Fibroblast of pulmonary artery (primary cell): Measurements from ENCODE around the gene HMGN2.
A peak's percentile ranks its signal among the peaks of the same experiment; 100 is the strongest.

ENCODE experiments used
- DNase-seq: peaks from one replicate; pipeline ENCODE4 v3.0.0-alpha.2; 2010; ENCODE audit warnings: low read depth
- H3K4me3 ChIP-seq: replicated peaks from 2 replicates; pipeline ENCODE4 v1.5.1; 2011; ENCODE audit warnings: low read depth, mild to moderate bottlenecking, control low read depth, low read length, moderate library complexity
- TF ChIP-seq, protein P1 (sequence below): IDR thresholded peaks from 2 replicates; pipeline ENCODE4 v1.5.1; 2011; ENCODE audit warnings: mild to moderate bottlenecking, control low read depth, low read length, inconsistent platforms; ENCODE audit errors: missing control alignments

Gene HMGN2

DNA sequence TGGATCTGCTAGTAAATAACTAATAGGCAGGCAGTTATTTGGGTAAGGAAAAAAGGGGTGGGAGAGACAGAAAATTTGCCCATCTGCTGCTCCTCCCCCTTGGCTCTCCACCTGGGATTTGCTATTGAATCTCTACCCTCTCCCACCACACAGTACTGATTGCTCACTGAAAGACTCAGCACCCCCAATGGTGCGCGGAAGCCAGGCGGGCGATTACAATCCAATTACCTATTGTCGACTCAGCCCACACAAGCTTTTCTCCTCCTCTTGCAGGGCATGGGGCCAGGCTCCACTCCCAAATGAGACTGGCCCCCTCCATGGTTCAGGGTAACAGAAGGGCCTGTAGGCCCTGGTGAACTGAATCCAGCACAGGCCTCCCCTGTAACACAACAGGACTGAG is 2.7 kb upstream of the HMGN2 start:
- DNase-seq, result no peak
- TF ChIP-seq, protein P1, sequence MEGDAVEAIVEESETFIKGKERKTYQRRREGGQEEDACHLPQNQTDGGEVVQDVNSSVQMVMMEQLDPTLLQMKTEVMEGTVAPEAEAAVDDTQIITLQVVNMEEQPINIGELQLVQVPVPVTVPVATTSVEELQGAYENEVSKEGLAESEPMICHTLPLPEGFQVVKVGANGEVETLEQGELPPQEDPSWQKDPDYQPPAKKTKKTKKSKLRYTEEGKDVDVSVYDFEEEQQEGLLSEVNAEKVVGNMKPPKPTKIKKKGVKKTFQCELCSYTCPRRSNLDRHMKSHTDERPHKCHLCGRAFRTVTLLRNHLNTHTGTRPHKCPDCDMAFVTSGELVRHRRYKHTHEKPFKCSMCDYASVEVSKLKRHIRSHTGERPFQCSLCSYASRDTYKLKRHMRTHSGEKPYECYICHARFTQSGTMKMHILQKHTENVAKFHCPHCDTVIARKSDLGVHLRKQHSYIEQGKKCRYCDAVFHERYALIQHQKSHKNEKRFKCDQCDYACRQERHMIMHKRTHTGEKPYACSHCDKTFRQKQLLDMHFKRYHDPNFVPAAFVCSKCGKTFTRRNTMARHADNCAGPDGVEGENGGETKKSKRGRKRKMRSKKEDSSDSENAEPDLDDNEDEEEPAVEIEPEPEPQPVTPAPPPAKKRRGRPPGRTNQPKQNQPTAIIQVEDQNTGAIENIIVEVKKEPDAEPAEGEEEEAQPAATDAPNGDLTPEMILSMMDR, result no peak
- no peak overlapping the region for H3K4me3 ChIP-seq

DNA sequence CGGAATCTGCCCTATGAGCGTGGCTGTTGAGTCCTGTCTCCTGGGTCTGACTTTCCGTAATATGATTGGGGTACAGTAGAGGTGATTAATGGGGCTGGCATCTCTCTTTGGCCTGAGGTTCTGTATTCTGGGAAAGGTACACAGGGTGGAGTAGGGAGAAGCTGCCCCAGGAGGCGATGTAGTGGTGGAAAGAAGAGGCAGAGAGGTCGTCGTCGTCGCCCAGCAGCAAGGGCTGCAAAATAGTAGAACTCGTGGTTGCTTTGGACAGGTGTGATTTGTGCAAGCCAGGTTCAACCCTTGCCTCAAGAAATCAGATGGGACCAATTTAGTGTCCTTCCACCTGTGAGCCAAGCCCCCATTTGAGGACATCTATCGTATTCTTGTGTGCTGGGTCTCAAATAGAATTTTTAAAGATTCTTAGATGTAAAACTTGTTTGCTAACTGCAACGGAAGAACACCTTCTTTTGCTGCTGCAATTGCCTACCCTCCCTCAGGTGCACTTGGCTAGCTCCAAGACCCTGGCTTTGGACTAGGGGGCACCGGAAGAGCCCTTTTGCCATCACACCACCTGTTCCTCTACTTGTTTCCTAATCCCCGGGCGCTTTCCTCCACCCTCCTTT is 1.3 kb upstream of the HMGN2 start:
- no peak for DNase-seq
- TF ChIP-seq, protein P1, result no peak
- H3K4me3 ChIP-seq, result peak overlapping the region; percentile 70

- H3K4me3 ChIP-seq, result peak overlapping the region; percentile 70
- TF ChIP-seq, protein P1, result no peak
- peak; percentile 74 for DNase-seq
Observed at GRCh38 chr1:26471498-26472319, 531 bp upstream of the HMGN2 start.

DNA sequence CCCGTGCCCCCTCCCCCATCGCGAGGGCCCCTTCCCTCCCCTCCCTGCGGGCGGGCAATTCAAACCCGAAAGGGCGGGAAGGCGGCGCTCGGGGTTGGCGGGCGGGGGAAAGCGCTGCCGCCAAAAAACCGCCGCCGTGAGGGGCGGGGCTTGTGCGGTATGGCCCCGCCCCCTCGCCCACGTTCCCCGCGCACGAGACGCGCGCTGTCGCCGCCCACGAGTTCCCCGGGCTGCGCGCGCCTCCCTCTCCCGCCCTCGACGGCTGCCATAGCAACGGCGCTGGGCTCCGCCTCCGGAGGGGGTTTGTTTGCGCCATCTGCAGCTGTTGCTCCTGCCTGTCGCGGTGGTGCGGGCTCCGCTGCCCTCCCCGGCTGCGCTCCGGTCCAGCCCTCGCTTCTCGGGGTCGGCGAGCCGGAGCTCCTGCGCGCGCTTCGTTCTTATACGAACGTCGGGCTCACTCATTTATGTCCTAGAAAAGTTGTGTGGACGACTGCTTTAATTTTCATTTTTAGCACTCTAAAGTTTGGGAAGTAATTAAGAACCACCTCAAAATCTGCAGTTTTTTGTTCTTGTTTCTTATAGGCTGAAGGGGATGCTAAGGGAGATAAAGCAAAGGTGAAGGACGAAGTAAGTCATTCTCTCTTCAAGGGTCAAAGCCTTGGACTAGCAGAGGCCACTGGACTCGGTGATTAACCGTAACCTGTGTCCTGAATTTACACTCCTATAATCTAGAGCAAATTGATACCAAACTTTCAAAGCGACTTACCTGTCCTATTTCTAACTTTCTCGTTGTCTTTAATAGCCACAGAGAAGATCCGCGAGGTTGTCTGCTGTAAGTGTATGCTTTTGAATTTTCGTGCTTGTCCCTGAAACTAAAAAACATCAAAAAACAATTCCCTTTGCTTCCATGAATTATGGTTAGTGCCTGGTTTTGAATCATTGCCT is 933 bp downstream of the HMGN2 start:
- TF ChIP-seq, protein P1, result no peak
- peak; percentile 96 for DNase-seq
- H3K4me3 ChIP-seq, result peak overlapping the region; percentile 70

DNA sequence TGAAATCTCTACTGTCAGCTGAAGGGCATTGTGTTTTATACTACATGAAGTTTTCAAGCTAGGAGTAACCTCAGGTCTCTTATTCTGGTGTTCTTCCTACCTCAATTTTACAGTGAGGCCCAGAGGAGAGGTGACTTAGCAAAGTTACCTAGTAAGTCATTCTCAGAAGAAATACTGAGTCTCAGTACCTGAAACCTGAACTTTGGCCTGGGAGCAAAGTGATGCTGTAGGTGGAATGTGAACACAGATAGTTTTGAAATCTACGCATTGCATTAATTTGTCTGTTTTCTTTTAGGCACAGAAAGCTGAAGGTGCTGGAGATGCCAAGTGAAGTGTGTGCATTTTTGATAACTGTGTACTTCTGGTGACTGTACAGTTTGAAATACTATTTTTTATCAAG is 2.6 kb downstream of the HMGN2 start:
- no peak overlapping the region for H3K4me3 ChIP-seq
- TF ChIP-seq, protein P1, result no peak
- DNase-seq, result no peak

DNA sequence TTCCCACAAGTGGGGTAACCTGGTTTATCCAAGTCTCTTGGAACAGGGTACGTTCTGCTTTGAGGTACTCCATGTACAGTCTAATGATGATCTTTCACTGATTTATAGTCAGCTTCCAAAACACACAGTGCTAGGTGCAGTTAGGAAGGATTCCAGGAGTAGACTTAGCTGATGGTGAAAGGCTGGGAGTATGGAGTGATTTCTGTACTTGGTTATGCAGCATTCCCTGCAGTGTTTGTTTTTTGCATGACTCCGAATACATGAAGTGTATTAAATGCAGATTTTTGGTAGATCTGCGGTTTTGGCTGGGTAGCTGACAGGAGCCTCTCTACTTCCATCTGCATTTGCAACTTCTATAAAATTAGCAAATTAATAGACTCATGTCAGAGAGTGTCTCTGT is 3.7 kb downstream of the HMGN2 start:
- TF ChIP-seq, protein P1, result no peak
- no peak overlapping the region for H3K4me3 ChIP-seq
- no peak for DNase-seq
